ENCODE results near the gene CD248. TPM values are rescaled to one million over a fixed set of nuclear protein-coding genes. Genes with fewer than 3 reads are reported as not detected.

The CD248 gene
- total RNA-seq, 2 donors from 2014 or later, result 7.6 to 10.7 TPM

- no peaks in the 10 kb centered on the region for H3K9me3 ChIP-seq
- peaks cover 0 to 26% of the 10 kb centered on the region in 2 donors for H3K4me1 ChIP-seq
- no peak for TF ChIP-seq CTCF (IDR thresholded peaks at IDR 0.05)
- H3K4me3 ChIP-seq, result no peak overlapping the region
- H3K27ac ChIP-seq, result no peak overlapping the region
- H3K36me3 ChIP-seq, result peaks cover 7% of the 10 kb centered on the region
- no peaks in the 10 kb centered on the region for H3K27me3 ChIP-seq
- no peak for DNase-seq (ENCODE audit: low spot score)
Measured at GRCh38 chr11:66333896-66334604, 17.2 kb upstream of the CD248 start.

GRCh38 chr11:66333220-66333877 lies 16.5 kb upstream of the CD248 start:
- DNase-seq (ENCODE audit: low spot score), result no peak

GRCh38 chr11:66332371-66333219 lies 15.8 kb upstream of the CD248 start:
- Histone ChIP-seq H3K27me3 (no peaks in the 10 kb centered on the region), H3K36me3 (peaks cover 4% of the 10 kb centered on the region), H3K9me3 (no peaks in the 10 kb centered on the region), H3K4me3 (no peak overlapping the region), H3K27ac (no peak overlapping the region), H3K4me1 (peaks cover 0 to 41% of the 10 kb centered on the region in 2 donors)
- no peak for DNase-seq (ENCODE audit: low spot score)
- no peak for TF ChIP-seq CTCF (IDR thresholded peaks at IDR 0.05)

More at GRCh38 chr11:66333220-66333877, 16.5 kb upstream of the CD248 start:
- no peak overlapping the region for H3K4me3 ChIP-seq
- H3K27ac ChIP-seq, result no peak overlapping the region
- H3K9me3 ChIP-seq, result no peaks in the 10 kb centered on the region
- H3K4me1 ChIP-seq, result peaks cover 0 to 33% of the 10 kb centered on the region in 2 donors
- no peak for TF ChIP-seq CTCF (IDR thresholded peaks at IDR 0.05)
- H3K36me3 ChIP-seq, result peaks cover 5% of the 10 kb centered on the region
- H3K27me3 ChIP-seq, result no peaks in the 10 kb centered on the region

GRCh38 chr11:66331542-66332370 lies 14.9 kb upstream of the CD248 start:
- no peak for DNase-seq (ENCODE audit: low spot score)
- H3K9me3 ChIP-seq, result no peaks in the 10 kb centered on the region
- no peaks in the 10 kb centered on the region for H3K27me3 ChIP-seq
- H3K36me3 ChIP-seq, result no peaks in the 10 kb centered on the region
- H3K27ac ChIP-seq, result no peak overlapping the region
- no peak overlapping the region for H3K4me3 ChIP-seq
- peaks cover 4 to 46% of the 10 kb centered on the region in 2 donors for H3K4me1 ChIP-seq
- no peak for TF ChIP-seq CTCF (IDR thresholded peaks at IDR 0.05)

- H3K4me3 ChIP-seq, result no peak overlapping the region
- H3K36me3 ChIP-seq, result no peaks in the 10 kb centered on the region
- no peaks in the 10 kb centered on the region for H3K9me3 ChIP-seq
- no peaks in the 10 kb centered on the region for H3K27me3 ChIP-seq
- no peak for TF ChIP-seq CTCF (IDR thresholded peaks at IDR 0.05)
- H3K27ac ChIP-seq, result no peak overlapping the region
- H3K4me1 ChIP-seq, result peaks cover 4 to 46% of the 10 kb centered on the region in 2 donors
- DNase-seq (ENCODE audit: low spot score), result no peak
Measured at GRCh38 chr11:66330931-66331330, 14.1 kb upstream of the CD248 start.
